GM23338 (cell line): ENCODE results near the gene SMIM22. TPM values are rescaled to one million over a fixed set of nuclear protein-coding genes. Genes with fewer than 3 reads are reported as not detected.

Experiments
- ATAC-seq: fragments of 200-7000 bp; cut with Tn5 transposase; 3 replicates; pipeline ENCODE4 v1.9.1; 2020
- DNase-seq: peaks from one replicate; pipeline ENCODE4 v3.0.0-alpha.2; 2015; ENCODE audit warnings: low spot score
- H2AFZ ChIP-seq: fragments of 200-600 bp; sonication (generic); 2 replicates; pipeline ENCODE4 v1.8.0; 2016; ENCODE audit warnings: antibody characterized with exemption, mild to moderate bottlenecking, moderate library complexity
- H3F3A ChIP-seq: fragments of 200-600 bp; sonication (generic); replicated peaks from 2 replicates; pipeline ENCODE4 v1.8.0; 2017; ENCODE audit warnings: antibody characterized with exemption, mixed run types, low read depth
- H3K27ac ChIP-seq: fragments of 200-600 bp; sonication (generic); 2 replicates; pipeline ENCODE4 v1.6.1; 2016; ENCODE audit warnings: low read depth
- H3K27me3 ChIP-seq: fragments of 200-600 bp; sonication (generic); 2 replicates; pipeline ENCODE4 v1.8.0; 2016; ENCODE audit warnings: mild to moderate bottlenecking, mixed run types, moderate library complexity; ENCODE audit not compliant: insufficient read depth
- H3K36me3 ChIP-seq: fragments of 200-600 bp; sonication (generic); 2 replicates; pipeline ENCODE4 v1.8.0; 2016; ENCODE audit warnings: mild to moderate bottlenecking; ENCODE audit not compliant: insufficient read depth
- H3K4me1 ChIP-seq: fragments of 200-600 bp; sonication (generic); 2 replicates; pipeline ENCODE4 v1.8.0; 2016; ENCODE audit warnings: mild to moderate bottlenecking, moderate library complexity; ENCODE audit not compliant: insufficient read depth
- H3K4me2 ChIP-seq: fragments of 200-600 bp; sonication (generic); 2 replicates; pipeline ENCODE4 v1.7.1; 2017; ENCODE audit warnings: mixed run types
- H3K4me3 ChIP-seq: fragments of 200-600 bp; sonication (generic); 2 replicates; pipeline ENCODE4 v1.6.1; 2016; ENCODE audit warnings: mixed run types
- H3K79me2 ChIP-seq: fragments of 200-600 bp; sonication (generic); replicated peaks from 2 replicates; pipeline ENCODE4 v1.8.0; 2017; ENCODE audit warnings: mild to moderate bottlenecking; ENCODE audit not compliant: insufficient read depth
- H3K9me2 ChIP-seq: fragments of 200-600 bp; sonication (generic); 2 replicates; pipeline ENCODE4 v1.8.0; 2017; ENCODE audit not compliant: insufficient read depth
- H4K20me1 ChIP-seq: fragments of 200-600 bp; sonication (generic); replicated peaks from 2 replicates; pipeline ENCODE4 v1.8.0; 2017; ENCODE audit warnings: mild to moderate bottlenecking; ENCODE audit not compliant: insufficient read depth
- H3K27ac Mint-ChIP-seq: 2 replicates; pipeline ENCODE4 v1.8.0; 2020; ENCODE audit warnings: inconsistent platforms, mild to moderate bottlenecking, moderate library complexity, mixed read lengths
- H3K27me3 Mint-ChIP-seq: 3 replicates; pipeline ENCODE4 v1.8.0; 2022; ENCODE audit warnings: low read depth, mild to moderate bottlenecking, moderate library complexity, mixed read lengths, inconsistent platforms; ENCODE audit not compliant: insufficient read depth, poor library complexity
- H3K36me3 Mint-ChIP-seq: 3 replicates; pipeline ENCODE4 v1.8.0; 2021; ENCODE audit warnings: low read depth, mild to moderate bottlenecking, inconsistent platforms, moderate library complexity, mixed read lengths
- H3K4me1 Mint-ChIP-seq: 3 replicates; pipeline ENCODE4 v1.8.0; 2020; ENCODE audit warnings: mild to moderate bottlenecking, inconsistent platforms, mixed read lengths
- H3K4me3 Mint-ChIP-seq: 3 replicates; pipeline ENCODE4 v1.8.0; 2021; ENCODE audit warnings: moderate library complexity, mild to moderate bottlenecking, inconsistent platforms, mixed read lengths
- H3K9me3 Mint-ChIP-seq: 3 replicates; pipeline ENCODE4 v1.8.0; 2020; ENCODE audit warnings: moderate library complexity, mild to moderate bottlenecking, inconsistent platforms, mixed read lengths
- EZH2phosphoT487 ChIP-seq: fragments of 200-600 bp; sonication (generic); IDR thresholded peaks from one replicate; pipeline ENCODE4 v1.8.1; 2018; ENCODE audit warnings: antibody characterized with exemption; ENCODE audit not compliant: unreplicated experiment
- JUNB ChIP-seq: IDR thresholded peaks from one replicate; pipeline ENCODE4 v1.6.1; 2016; ENCODE audit warnings: antibody characterized with exemption; ENCODE audit not compliant: unreplicated experiment
- POLR2AphosphoS5 ChIP-seq: IDR thresholded peaks from 2 replicates; pipeline ENCODE4 v1.6.1; 2016; ENCODE audit warnings: antibody characterized with exemption, low read depth
- STAT1 ChIP-seq: IDR thresholded peaks from one replicate; pipeline ENCODE4 v1.6.1; 2016; ENCODE audit warnings: antibody characterized with exemption; ENCODE audit not compliant: unreplicated experiment
- ZNF114 ChIP-seq: fragments of 250-450 bp; sonication (Bioruptor Pico); IDR thresholded peaks from 2 replicates; pipeline ENCODE4 v1.5.0; 2020; ENCODE audit warnings: mild to moderate bottlenecking, moderate library complexity
- polyA plus RNA-seq: library from polyadenylated mRNA; unstranded; fragments of >200 nt; fragmentation: Nextera tagmentation; extraction: Ambion mirVana; gene quantifications from 2 replicates; pipeline ENCODE4 v1.2.1, GENCODE V29; 2016
- total RNA-seq: library from RNA; depleted of rRNA; stranded (reverse); fragments of >200 nt; shearing (Covaris generic); gene quantifications from 2 replicates; pipeline ENCODE4 v1.2.3, GENCODE V29; 2014
- TF ChIP-seq, protein P1 (sequence below): fragments of 250-450 bp; sonication (Bioruptor Pico); IDR thresholded peaks from 2 replicates; pipeline ENCODE4 v1.5.0; 2020; ENCODE audit warnings: mild to moderate bottlenecking, moderate library complexity
- TF ChIP-seq, protein P2 (sequence below), 2 experiments: fragments of 200-600 bp in 1 of 2; sonication (generic) in 1 of 2; conservative IDR thresholded peaks; 2 replicates each; pipeline versions ENCODE4 v1.5.1 to v1.6.1; 2016 to 2017; ENCODE audit warnings: antibody characterized with exemption in 2 of 2, low read depth in 2 of 2, mild to moderate bottlenecking in 2 of 2, moderate library complexity in 1 of 2

Gene SMIM22
- total and polyA plus RNA-seq, 2 experiments from 2014 or later = 1.4 TPM; not detected in 1

DNA sequence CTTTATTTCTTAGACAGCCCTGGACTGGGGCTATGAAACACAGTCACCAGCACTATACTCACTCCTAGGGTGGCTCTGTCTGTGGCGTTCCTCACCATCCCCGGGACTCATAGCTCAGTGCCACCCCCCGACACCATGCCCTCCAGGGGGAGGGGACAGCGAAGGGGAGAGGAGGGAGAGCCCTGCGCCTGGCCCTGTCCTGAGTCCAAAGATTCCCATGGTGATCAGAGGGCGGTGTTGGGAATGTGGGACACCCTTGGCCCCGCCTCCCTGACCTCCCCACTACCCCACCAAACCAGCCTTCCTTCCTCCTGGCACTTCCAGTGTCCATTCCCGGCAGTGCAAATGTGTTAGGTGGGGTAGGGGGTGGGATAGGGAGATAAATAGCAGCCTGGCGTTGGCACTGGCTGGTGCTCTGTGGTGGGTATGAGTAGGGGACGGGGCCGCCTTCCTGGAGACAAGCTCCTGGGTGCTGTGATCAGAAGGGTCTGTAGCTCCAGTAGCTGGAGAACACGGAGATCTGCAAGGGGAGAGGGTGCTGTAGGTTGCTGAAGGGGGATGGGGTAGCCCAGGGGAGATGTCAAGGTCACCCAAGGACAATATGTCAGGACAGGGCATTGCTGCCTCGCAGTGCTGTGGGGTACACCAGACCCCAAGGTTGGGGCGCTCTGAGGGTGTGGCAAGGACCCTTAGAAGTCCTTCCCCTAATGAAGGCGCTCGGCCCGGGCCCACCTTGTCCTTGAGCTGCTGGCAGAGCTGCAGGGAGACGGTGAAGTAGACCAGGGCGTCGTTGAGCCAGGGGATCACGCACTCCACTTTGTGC lies 2.0 kb downstream of the SMIM22 start:
- Histone ChIP-seq H3K4me3 (no peak overlapping the region), H3K4me1 (peaks cover 12% of the 10 kb centered on the region; the same call in 1 of the 2 replicates), H2AFZ (no peak overlapping the region), H3K9me2 (no peaks in the 10 kb centered on the region), H3K36me3 (peaks cover 3% of the 10 kb centered on the region; the same call in 1 of the 2 replicates), H4K20me1 (no peaks in the 10 kb centered on the region), H3F3A (peaks cover 8% of the 10 kb centered on the region; the same call in 1 of the 2 replicates), H3K27ac (no peak overlapping the region), H3K4me2 (no peak overlapping the region), H3K79me2 (no peaks in the 10 kb centered on the region), H3K27me3 (no peaks in the 10 kb centered on the region)
- H3K4me1 Mint-ChIP-seq = peaks cover 7% of the 10 kb centered on the region
- DNase-seq (no peak), ATAC-seq (no peak)
- peaks cover 5% of the 10 kb centered on the region for H3K27me3 Mint-ChIP-seq
- no peaks in the 10 kb centered on the region for H3K9me3 Mint-ChIP-seq
- H3K36me3 Mint-ChIP-seq = peaks cover 7% of the 10 kb centered on the region; the same call in 2 of the 3 replicates
- peak overlapping the region; percentile 78 for H3K27ac Mint-ChIP-seq
- no peak overlapping the region for H3K4me3 Mint-ChIP-seq
- TF ChIP-seq STAT1 = no peak
- no peak for TF ChIP-seq POLR2AphosphoS5
- TF ChIP-seq EZH2phosphoT487 = no peak
- TF ChIP-seq, protein P1, sequence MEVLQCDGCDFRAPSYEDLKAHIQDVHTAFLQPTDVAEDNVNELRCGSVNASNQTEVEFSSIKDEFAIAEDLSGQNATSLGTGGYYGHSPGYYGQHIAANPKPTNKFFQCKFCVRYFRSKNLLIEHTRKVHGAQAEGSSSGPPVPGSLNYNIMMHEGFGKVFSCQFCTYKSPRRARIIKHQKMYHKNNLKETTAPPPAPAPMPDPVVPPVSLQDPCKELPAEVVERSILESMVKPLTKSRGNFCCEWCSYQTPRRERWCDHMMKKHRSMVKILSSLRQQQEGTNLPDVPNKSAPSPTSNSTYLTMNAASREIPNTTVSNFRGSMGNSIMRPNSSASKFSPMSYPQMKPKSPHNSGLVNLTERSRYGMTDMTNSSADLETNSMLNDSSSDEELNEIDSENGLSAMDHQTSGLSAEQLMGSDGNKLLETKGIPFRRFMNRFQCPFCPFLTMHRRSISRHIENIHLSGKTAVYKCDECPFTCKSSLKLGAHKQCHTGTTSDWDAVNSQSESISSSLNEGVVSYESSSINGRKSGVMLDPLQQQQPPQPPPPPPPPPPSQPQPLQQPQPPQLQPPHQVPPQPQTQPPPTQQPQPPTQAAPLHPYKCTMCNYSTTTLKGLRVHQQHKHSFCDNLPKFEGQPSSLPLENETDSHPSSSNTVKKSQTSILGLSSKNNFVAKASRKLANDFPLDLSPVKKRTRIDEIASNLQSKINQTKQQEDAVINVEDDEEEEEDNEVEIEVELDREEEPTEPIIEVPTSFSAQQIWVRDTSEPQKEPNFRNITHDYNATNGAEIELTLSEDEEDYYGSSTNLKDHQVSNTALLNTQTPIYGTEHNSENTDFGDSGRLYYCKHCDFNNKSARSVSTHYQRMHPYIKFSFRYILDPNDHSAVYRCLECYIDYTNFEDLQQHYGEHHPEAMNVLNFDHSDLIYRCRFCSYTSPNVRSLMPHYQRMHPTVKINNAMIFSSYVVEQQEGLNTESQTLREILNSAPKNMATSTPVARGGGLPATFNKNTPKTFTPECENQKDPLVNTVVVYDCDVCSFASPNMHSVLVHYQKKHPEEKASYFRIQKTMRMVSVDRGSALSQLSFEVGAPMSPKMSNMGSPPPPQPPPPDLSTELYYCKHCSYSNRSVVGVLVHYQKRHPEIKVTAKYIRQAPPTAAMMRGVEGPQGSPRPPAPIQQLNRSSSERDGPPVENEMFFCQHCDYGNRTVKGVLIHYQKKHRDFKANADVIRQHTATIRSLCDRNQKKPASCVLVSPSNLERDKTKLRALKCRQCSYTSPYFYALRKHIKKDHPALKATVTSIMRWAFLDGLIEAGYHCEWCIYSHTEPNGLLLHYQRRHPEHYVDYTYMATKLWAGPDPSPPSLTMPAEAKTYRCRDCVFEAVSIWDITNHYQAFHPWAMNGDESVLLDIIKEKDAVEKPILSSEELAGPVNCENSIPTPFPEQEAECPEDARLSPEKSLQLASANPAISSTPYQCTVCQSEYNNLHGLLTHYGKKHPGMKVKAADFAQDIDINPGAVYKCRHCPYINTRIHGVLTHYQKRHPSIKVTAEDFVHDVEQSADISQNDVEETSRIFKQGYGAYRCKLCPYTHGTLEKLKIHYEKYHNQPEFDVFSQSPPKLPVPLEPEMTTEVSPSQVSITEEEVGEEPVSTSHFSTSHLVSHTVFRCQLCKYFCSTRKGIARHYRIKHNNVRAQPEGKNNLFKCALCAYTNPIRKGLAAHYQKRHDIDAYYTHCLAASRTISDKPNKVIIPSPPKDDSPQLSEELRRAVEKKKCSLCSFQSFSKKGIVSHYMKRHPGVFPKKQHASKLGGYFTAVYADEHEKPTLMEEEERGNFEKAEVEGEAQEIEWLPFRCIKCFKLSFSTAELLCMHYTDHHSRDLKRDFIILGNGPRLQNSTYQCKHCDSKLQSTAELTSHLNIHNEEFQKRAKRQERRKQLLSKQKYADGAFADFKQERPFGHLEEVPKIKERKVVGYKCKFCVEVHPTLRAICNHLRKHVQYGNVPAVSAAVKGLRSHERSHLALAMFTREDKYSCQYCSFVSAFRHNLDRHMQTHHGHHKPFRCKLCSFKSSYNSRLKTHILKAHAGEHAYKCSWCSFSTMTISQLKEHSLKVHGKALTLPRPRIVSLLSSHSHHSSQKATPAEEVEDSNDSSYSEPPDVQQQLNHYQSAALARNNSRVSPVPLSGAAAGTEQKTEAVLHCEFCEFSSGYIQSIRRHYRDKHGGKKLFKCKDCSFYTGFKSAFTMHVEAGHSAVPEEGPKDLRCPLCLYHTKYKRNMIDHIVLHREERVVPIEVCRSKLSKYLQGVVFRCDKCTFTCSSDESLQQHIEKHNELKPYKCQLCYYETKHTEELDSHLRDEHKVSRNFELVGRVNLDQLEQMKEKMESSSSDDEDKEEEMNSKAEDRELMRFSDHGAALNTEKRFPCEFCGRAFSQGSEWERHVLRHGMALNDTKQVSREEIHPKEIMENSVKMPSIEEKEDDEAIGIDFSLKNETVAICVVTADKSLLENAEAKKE = no peak
- no peak for TF ChIP-seq ZNF114
- TF ChIP-seq, protein P2, sequence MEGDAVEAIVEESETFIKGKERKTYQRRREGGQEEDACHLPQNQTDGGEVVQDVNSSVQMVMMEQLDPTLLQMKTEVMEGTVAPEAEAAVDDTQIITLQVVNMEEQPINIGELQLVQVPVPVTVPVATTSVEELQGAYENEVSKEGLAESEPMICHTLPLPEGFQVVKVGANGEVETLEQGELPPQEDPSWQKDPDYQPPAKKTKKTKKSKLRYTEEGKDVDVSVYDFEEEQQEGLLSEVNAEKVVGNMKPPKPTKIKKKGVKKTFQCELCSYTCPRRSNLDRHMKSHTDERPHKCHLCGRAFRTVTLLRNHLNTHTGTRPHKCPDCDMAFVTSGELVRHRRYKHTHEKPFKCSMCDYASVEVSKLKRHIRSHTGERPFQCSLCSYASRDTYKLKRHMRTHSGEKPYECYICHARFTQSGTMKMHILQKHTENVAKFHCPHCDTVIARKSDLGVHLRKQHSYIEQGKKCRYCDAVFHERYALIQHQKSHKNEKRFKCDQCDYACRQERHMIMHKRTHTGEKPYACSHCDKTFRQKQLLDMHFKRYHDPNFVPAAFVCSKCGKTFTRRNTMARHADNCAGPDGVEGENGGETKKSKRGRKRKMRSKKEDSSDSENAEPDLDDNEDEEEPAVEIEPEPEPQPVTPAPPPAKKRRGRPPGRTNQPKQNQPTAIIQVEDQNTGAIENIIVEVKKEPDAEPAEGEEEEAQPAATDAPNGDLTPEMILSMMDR (conservative IDR thresholded peaks at IDR 0.05; ENCODE audit: low read depth in 2 of 2) = no peak
- no peak for TF ChIP-seq JUNB
